Endothelial cell of hepatic sinusoid (primary cell): ENCODE data around the gene ZSWIM5.

ENCODE experiments used
- in situ Hi-C: cut with HindIII; loops from 2 replicates; pipeline ENCODE4 v1.10.0; 2017; ENCODE audit warnings: low sequenced_read_pairs

ZSWIM5 gene

DNA sequence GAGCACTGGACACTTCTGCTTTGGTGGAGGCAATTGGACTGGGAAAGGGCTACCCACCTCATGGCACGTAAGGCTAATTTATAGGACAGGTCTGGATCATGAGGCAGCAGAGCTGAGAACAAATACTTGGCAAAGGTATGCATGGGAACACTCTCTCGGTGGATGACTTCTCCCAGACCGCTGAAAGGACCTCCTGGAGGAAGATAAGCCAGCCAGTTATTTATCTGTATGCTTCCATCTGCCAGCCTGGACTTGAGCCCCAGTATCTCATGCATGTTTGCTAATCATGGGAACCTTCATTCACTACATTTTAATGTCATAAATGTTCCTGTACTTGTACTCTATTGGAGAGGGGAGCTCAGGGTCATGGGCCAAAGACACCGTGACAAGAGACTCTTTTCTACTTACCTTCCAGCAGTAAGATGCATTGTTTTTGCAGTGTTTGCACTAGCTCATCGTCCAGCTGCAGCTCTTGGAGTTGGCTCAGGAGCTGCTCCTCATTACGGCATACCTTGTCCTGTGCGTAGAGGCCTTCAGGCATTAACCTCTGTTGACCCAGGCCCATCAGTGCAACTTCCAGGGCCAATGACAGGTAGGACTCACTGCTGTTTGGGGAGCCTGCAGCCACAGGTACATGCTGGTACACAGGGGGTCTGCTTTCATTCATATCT, 170.6 kb downstream of the ZSWIM5 start:
- in situ Hi-C loops = no loop called here

DNA sequence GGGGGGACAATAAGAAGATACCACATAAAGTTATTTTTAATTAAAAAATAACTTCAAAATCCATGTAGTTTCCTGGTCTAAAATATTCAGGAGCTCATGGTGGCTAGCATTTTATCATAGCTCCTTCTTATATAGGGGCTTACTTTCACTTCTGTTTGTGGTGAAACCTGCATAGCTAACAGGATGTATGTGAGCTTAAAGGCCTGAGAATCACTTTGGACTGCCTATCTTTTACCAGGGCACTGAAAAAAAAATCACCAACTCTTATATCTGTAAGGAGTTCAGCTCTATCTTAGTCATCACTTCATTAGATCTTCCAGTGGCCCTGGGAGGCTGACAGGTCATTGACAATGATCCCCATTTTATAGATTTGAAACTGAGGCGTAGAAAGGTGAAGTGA, 173.0 kb downstream of the ZSWIM5 start:
- in situ Hi-C loops = no loop called here

DNA sequence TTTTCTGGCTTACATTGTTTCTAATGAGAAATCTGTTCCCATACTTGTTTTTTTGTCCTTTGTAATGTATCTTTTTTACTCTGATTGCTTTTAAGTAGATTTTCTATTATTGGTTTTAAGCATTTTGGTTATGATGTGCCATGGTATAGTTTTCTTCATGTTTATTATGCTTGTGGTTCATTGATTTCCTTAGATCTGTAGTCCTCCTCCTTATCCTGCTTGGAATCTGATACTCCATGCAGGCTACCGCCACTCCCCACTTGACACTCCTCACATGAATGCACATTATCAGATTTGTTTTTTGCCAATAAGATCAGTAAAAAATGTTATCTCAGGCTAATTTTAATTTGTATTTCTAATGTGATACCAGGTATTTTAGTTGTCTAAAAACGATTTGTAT, 173.6 kb downstream of the ZSWIM5 start:
- in situ Hi-C loops = no loop called here

DNA sequence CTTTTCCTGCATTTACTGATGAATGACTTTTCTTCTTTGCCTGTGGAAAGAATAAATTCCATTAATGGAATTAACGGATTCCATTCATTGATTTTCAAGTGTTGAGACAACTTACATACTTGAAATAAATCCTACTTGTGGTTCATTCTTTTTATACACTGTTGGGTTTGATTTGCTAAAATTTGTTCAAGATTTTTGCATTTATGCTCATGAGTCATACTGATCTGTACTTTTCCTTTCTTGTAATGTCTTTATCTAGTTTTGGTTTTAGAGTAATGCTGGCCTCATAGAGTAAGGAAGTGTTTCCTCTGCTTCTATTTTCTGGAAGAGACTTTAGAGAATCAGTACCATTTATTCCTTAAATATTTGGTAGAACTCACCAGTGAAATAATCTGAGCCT, 180.0 kb downstream of the ZSWIM5 start:
- in situ Hi-C loops = no loop called here

DNA sequence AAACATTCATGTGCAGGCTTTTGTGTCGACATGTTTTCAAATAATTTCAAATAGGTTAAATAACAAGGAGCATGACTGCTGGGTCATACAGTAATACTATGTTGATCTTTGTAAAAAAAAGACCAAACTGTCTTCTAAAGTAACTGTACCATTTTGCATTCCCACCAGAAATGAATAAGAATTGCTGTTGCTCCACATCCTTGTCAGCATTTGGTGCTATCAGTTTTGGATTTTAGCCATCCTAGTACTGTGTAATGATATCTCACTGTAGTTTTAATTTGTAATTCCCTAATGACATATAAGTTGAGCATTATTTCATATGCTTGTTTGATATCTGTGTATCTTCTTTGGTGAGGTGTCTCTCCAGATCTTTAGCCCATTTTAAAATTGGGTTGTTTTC, 182.7 kb downstream of the ZSWIM5 start:
- in situ Hi-C loops = loop anchor here (25.0 kb wide), 1 partner anchor 264 kb away; no protein-coding TSS in a partner anchor

DNA sequence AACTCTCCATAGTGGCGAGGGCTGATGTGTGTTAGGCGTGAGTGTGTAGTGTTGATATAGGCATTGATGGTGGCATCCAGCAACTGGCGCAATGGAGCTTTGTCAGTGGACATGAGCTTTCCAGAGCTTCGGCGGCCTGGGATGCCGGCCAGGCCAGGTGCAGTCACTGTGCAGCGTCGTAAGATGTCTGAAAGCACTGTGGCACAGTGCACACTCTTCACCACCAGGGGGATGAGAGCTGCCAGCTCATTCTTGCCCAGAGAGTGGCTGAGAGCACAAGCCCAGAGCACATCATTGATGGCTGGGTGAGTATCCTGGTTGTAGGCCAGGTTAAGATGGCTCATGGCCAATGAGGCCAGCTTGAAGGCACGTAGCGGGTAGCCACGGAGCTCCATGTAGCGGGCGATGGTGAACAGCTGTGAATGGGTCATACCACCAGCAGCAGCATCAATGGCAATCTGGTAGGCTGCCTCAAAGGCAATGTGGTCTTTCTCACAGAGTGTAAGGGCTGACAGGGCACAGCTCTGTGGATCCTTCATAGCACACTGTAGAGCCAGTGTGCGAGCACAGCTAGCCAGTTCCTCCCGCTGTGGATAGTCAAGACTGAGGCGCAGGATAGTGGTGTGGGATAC, 187.7 kb downstream of the ZSWIM5 start:
- in situ Hi-C loops = loop anchor here (25.0 kb wide), 1 partner anchor 269 kb away; no protein-coding TSS in a partner anchor

DNA sequence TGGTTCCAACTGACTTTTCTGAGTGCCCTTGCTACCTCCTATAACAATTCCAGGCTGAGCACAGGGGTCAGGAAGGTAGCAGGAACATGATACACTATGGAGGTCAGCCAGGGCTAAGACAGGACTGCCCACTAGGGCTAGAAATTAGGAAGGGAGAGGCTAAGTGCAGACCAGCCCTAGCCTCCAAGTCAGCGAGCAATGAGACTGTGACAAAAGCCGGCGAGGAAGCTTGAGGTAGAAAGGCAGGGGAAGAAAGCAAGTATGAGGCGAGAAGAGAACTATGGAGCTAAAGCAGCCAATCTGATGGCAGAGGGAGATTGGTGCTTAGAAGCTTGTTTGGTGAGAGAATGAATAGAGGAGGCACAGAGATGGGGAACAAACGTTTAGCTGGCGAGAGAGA, 189.6 kb downstream of the ZSWIM5 start:
- in situ Hi-C loops = loop anchor here (25.0 kb wide), 1 partner anchor 271 kb away; no protein-coding TSS in a partner anchor

DNA sequence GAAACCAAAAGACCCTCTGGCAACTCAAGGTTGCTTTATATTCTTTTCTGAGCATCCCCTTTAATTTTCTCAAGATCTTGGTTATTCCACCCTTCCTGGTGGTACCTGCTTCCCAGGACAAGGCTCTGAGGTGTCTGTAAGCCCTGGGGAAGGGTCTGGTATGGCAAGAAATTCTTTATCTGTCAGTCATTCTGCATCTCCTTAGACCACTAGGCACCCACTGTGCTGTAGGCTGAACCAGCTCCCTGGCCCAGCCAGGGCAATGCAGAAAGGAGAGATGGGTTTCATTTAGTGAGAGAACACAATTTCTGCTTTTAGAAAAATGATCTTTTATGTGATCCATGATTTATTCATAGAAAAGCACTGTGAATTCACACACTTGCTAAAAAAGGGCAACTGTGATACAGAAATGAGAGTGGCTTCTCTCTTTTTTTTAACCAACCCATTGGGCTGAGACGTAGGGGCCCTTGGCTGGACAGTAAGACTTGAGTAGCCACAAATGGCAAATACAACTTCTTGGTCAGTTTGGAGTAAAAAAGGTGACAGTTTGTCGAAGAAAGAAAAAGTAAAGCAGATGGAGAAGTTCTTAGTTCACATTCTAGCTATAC, 190.2 kb downstream of the ZSWIM5 start:
- in situ Hi-C loops = loop anchor here (25.0 kb wide), 1 partner anchor 271 kb away; no protein-coding TSS in a partner anchor

DNA sequence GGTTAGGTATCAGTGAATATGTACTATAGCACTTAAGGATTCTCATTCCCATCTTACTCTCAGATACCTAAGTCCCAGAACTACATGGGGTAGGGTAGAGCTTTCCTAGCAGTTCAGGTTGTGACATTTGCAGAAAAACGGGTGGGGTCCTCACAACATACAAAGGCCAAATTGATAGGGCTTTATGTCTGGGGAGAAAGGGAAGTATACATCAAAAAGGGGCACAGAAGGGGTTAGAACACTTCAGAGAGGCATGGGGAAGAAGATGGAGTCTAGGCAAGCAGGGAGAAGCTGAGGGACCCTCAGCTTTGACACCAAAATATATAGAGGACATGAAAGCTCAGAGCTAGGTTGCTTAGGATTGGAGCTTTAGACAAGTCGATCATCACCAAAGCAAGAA, 190.7 kb downstream of the ZSWIM5 start:
- in situ Hi-C loops = loop anchor here (25.0 kb wide), 1 partner anchor 272 kb away; no protein-coding TSS in a partner anchor

DNA sequence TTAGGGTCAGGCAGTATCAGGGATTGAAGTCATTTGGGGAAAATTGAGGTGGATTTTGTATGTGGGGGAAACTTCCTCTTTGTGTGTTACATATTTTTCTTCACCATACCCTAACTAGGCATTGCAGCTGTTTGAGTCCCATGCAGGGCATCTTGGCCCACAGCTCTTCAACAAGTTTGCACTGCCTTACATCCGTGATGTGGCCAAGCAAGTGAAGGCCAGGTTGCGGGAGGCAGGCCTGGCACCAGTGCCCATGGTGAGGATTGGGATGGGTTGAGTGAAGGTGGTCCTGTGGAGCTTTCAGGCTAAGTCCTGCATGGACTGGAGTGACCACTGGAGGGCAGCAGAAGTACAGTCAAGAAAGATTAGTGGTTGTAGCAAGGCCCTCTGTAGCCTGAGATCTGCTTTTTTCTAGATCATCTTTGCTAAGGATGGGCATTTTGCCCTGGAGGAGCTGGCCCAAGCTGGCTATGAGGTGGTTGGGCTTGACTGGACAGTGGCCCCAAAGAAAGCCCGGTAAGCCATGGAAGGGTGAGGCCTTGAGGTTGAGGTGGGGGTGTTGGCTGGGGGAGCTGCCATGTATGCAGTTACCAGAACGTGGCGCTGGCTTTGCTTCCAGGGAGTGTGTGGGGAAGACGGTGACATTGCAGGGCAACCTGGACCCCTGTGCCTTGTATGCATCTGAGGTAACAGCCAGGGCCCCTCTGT, 191.9 kb downstream of the ZSWIM5 start:
- in situ Hi-C loops = loop anchor here (25.0 kb wide), 1 partner anchor 273 kb away; no protein-coding TSS in a partner anchor

DNA sequence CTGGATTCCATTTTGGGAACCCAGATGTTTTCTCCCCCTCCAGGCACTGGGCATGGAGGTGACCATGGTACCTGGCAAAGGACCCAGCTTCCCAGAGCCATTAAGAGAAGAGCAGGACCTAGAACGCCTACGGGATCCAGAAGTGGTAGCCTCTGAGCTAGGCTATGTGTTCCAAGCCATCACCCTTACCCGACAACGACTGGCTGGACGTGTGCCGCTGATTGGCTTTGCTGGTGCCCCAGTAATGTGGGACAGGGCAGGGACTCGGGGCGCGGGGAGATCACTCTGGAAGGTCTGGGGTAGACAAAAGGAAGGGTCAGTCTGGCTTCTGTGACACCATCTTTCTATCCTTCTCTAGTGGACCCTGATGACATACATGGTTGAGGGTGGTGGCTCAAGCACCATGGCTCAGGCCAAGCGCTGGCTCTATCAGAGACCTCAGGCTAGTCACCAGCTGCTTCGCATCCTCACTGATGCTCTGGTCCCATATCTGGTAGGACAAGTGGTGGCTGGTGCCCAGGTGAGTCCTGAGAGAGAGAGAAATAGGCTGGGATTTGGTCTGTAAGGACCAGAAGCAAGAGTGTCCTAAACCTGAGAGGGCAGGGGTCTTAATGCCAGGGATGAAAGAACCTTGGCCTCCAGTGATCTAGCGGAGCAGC, 192.7 kb downstream of the ZSWIM5 start:
- in situ Hi-C loops = loop anchor here (25.0 kb wide), 1 partner anchor 274 kb away; no protein-coding TSS in a partner anchor

DNA sequence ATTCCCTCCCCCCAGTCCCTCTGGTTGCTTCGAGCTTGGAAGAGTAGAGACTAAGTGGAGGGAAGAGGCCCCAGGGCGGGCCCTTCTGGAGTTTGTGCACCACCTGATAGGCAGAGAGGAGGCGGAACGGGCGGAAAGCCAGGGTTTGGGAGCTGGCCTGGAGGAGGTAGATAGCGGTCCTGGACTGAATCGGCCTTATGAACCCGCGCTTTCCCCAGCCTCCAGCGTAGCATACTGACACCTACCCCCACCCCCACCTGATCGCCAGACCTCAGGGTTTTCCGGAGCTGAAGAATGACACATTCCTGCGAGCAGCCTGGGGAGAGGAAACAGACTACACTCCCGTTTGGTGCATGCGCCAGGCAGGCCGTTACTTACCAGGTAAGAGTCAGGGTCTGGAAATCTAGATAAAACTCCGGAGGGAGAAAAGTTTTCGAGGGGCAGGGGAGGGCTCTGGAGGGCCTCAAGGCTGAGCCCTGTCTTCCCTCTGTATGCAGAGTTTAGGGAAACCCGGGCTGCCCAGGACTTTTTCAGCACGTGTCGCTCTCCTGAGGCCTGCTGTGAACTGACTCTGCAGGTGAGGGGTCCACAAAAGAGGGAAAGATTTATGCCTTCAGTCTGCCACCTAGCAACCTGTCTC, 193.6 kb downstream of the ZSWIM5 start:
- in situ Hi-C loops = loop anchor here (25.0 kb wide), 1 partner anchor 275 kb away; no protein-coding TSS in a partner anchor

DNA sequence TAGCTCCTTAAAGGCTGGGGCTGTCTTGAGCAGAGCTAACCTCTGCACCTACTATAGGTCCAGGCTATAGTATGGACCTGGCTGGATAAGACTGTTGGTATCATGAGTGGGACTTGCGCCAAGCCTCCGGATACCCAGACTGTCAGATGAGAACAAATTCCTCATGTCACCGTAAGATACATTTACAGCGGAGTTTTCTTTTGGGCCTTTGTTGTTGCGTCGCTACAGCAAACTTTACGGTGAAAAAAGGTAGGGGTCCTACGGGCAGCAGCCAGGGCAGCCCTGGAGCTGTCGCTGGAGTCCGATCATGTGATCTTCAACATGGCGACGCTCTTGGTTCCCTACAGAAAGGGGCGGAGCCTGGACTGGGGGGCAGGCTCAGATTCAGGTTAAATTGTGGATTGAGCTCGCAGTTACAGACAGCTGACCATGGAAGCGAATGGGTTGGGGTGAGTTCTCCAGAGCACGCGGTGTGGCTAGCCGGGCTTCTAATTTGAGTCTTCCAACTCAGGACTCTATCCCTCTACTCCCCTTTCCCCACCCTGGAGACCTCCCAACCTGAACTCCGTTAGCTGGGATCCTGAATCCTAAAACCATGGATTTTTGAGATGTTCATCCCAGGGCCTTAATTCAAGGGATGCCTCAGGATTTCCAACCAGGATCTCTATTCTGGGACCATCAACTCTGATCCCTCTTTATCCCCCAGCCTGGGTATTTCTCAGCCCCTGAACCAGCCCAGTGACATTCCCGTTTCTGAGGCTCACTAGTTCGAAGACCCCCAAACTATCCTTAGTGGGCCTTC, 194.4 kb downstream of the ZSWIM5 start, which contains the start of gene UROD:
Gene UROD, plus strand, starts transcription at position 418 of the 802 bp plus-strand sequence. Its CDS starts 12 bp downstream, at position 430.
- in situ Hi-C loops = loop anchor here (25.0 kb wide), 1 partner anchor 275 kb away; no protein-coding TSS in a partner anchor

DNA sequence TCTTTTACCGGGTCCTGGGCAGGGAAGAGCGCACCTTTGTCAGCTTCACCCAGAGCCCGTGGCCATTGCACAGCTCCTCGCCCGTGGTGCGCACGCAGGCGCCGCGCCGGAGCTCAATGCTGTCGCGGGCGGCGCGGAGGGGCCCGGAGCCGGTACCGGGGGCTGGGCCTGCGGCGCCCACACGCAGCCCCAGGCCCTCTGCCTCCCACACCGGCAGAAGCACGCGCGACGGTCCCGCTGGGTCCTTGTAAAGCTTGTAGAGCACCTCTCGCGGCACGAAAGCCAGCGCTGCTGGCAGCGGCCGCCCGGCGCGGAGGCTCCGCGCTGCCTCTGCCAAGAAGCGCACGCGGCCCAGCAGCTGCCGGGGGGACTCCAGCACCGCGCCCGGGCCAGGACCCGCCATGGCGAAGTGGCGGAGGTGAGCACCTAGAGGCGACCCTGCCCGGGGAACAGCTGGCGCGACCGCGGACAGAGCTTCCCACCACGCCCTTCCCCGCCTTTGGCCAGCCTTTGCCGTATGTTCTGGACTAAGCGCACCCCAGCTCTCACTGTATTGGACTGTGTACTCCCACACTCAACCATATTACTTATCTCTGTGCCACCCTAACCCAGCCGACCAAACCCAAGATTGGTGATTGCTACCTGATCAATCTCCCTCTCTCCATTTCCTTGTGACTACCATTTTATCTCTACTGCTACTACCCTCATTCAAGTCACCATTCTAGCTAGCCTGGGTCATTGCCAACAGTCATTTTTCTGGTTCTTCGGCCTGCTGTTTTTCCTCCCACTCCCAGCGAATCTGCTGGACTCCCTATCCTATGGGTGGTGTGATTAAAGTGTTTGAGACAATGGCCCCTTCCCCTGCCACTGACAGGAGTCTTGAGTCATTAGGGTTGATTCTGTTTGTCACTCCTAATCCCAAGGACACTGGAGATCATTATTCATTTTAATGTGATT, 195.3 kb downstream of the ZSWIM5 start, which contains the start of gene HECTD3:
Gene HECTD3, minus strand, starts transcription at position 470 of the 957 bp plus-strand sequence. Its CDS starts 67 bp downstream, at position 403.
- in situ Hi-C loops = loop anchor here (25.0 kb wide), 1 partner anchor 276 kb away; no protein-coding TSS in a partner anchor

DNA sequence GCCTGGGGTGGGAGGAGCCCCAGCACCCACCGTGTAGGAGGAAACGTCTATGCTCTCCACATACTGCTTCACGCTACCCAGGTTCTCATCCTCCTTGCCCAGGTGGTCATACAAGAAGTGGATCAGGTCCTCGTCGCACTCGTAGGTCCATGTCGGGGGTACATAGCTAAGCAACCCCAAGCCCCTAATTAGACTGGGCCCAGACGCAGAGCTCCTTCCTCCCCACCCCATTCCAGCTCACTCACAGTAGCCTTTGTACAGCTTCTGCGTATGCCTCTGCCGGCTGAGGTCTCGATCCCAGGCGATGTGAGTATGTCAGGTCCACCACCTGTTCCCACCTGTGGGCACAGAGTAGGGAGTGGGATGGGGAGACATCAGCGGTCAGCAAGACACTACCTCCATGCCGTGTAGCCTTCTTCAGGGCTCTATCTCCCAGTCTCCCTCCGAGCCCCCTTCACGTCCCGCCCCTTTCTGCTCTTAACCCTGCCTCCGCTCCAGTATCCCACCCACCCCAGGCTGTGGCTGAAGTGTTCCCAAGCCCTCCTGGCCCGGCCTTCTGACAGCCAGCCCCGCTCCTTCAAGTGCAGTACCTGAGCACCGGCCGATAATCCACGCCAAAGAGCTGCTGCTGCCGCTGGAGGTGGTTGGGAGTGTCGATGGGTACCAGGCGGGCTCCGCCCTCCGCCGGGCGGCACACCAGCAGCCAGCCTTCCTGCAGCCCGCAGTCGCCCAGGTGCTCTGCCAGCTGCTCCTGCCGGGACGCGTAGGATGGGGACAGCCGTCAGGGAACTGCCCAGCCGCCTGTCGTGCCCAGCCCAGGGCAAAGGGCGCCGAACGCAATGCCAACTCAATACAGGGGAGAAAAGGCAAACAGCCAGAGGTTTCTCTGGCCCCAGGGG, 196.2 kb downstream of the ZSWIM5 start:
- in situ Hi-C loops = loop anchor here (25.0 kb wide), 1 partner anchor 277 kb away; no protein-coding TSS in a partner anchor

DNA sequence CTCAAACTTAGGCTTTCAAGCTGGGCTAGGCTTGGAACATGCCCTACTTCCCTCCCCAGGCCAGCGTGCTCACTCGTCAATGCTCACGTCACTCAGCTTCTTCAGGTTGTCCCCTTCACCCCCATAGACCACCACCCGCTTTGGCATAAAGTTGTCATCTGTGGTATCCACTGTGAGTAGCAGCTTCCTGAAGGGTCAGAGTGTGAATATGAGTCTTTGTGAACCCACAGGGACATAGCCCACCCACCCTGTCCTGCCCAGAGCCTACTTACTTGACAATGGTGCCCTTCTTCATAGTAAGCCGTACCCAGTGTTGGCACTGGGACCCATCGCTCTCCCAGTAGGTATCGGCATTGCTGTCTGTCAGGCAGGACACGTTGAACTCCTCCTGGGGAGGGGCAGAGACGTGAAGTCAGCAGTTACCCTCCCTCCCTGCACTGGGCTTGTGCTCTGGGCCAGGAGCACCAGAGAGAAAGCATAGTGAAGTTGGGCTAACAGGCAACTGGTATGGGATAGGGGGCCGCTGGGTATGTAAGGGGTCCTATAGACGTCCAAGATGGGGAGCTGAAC, 197.0 kb downstream of the ZSWIM5 start:
- in situ Hi-C loops = loop anchor here (25.0 kb wide), 1 partner anchor 278 kb away; no protein-coding TSS in a partner anchor
